Central memory CD4-positive, alpha-beta T cell (primary cell): Measurements from ENCODE around the gene LHX4.

Experiments
- DNase-seq: peaks from one replicate; pipeline ENCODE4 v3.0.0; 2022

LHX4 gene

DNA sequence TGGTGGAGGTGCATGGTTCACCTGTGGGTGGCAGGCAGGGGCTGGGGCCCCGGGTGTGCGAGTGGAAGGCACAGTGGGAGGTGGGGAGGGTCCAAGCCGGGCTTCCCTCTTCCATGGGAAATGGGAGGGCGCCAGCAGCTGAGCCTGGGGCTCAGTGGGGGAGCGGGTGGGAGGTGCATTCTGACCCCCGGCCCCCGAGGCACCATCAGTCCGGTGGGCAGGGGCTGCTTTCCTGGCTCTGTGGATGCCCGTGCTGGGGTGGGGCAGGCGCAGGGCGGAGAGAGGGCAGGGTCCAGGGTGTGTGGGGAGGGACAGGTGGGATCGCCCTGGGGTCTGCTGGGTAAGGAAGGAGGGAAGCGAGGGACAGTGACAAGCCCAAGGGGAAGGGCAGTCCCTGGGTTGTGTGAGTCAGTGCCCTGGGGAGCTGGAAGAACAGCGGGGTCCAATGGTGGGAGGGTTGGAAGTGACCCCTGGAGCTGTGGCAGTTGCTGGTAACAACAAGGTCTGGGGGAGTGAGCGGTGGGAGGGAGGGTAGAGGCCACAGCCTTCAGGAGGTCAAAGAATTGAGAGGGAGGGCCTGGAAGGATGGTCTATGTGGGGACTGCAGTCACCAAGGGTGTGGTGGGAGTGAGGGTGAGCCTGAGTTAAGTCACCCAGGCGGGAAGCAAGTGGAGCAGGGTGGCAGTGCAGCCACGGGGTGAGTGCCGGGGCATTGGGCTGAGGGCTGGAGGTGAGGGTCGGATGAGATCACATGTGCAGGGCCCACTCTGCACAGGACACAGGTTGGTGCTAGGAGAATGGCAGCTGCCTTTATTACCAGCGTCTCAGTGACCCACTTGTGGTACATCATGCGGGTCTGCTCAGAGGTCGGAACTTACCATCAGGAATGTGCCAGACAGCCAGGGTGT is 29.6 kb downstream of the LHX4 start:
- no peak for DNase-seq

- no peak for DNase-seq
Measured at GRCh38 chr1:180260541-180260940, 30.5 kb downstream of the LHX4 start.

- no peak for DNase-seq
Measured at GRCh38 chr1:180261030-180261429, 31.0 kb downstream of the LHX4 start.

GRCh38 chr1:180261524-180262155 is 31.6 kb downstream of the LHX4 start:
- no peak for DNase-seq

GRCh38 chr1:180262628-180263488 is 32.8 kb downstream of the LHX4 start:
- DNase-seq: no peak

- DNase-seq: no peak
Measured at GRCh38 chr1:180264595-180264994, 34.5 kb downstream of the LHX4 start.

DNA sequence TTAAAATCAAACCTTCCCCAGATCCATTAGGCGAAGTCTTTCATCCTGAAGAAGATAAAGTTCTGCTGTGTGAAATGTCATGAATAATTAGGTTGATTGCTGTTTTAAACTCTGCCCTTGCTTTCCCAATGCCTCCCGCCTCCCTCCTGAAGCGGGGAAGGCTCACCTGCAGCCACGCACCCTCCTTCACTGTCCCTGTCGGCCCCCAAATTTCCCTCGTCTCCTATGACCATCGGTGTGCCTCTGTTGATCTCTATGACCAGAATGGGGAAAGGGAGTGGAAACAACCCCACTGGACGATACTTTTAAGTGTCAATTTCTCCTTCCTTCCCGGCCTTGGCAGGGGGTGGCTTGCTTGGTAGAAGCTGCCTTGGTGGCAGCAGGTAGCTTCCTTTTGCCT is 35.1 kb downstream of the LHX4 start:
- DNase-seq: no peak

DNA sequence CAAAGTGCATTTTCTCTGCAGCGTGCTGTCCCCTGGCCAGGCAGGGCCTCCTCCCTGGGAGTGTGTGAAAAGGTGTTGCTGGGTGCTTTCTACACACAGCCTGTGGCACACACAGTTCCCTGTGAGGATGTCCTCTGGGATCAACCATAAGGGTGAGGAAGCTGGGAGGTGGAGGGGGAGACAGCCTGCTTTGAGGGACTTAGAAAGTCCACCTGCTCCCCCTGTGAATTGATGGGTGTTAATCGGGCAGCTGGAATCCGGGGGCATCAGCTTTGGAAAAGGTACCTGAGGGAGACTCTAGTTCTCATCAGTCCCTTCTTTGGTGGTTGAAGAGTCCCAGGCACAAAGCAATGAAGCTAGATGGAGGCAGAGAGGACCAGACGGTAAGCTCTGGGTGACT is 35.8 kb downstream of the LHX4 start:
- DNase-seq: no peak

DNA sequence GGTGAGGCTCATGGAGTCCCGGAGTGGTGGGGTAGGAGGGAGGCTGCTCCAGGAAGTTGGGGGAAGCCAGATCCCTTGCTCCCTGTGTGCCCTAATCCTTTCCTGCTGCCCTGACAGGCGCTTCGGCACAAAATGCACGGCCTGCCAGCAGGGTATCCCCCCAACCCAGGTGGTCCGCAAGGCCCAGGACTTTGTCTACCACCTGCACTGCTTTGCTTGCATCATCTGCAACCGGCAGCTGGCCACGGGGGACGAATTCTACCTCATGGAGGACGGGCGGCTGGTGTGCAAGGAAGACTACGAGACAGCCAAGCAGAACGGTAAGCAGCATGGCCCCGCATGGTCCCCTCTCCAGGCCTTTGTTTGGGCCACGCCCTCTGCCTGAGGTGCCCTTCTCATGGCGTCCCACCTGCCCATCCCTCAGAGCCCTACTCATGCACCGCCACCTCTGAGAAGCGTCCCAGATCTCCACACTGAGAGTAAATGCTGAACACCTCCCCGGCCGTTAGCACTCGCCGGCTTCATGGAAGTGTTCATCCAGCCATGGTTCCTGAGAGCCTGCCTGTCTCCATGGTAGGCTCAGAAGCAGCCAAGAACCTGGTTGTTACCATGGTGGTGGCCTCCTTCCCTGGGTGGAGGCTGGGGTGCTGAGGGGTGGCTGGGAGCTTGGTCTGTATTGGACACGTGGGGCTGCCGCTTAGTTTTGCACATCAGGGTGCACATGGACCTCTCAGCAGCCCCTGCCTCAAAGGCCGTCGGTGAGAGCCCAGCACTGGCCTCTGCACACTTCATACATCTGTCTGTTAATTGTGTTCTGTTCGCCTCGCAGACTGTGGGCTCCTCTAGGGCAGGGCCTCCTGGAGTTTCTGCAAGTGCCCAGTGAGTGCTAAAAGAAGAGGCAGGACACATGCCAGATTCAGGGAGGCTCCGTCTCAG is 36.5 kb downstream of the LHX4 start:
- no peak for DNase-seq

DNA sequence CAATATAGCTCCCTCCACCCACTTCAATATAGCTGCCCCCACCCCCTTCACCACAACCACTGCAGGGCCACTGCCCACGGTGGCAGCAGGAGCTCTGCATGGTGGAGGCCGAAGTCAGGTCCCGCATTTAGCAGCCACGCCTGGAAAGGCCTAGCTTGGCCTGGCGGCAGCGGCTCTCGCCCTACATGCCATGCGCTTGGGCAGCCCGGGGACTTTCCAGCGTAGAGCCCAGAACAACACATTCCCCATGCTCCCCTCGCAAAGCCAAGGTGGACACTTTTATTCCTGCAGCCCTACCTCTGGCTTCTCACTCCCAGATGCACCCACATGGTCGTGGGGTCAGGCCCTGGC is 37.1 kb downstream of the LHX4 start:
- no peak for DNase-seq

DNA sequence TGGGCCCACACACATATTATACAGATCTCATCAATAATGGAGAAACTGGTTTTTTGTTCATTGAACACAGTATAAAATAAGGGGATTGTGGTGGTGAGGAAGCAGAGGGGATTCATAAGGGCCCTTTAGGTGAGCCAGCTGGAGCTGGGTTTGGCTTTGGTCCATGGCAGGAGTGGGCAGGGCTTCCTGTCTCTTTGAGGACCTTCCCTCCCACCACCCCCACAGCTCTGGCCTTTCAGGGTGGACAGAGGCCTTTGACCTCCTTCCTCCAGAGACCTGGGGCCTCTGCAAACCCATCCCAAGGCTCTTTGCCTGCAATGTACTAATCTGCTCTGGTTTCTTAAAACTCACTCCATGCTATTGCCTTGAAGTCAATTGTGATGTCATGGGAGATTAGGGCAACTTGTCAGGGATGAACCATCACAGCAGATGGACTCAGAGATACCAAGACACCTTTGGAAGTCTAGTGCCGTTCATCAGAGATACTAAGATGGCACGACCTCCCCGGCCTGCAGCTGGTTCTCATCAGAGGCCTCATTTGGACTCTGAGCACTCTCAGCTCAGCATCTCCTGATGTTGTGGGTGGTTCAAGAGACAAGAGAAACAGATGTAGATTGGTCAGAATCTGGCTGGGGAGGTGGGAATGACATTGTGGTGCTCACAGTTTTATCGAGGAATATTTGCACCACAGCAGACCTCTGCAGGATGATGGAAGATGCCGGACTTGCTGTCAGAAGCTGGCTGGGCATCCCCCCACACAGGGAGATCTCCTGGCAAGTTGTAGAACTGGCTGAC is 37.9 kb downstream of the LHX4 start:
- no peak for DNase-seq

DNA sequence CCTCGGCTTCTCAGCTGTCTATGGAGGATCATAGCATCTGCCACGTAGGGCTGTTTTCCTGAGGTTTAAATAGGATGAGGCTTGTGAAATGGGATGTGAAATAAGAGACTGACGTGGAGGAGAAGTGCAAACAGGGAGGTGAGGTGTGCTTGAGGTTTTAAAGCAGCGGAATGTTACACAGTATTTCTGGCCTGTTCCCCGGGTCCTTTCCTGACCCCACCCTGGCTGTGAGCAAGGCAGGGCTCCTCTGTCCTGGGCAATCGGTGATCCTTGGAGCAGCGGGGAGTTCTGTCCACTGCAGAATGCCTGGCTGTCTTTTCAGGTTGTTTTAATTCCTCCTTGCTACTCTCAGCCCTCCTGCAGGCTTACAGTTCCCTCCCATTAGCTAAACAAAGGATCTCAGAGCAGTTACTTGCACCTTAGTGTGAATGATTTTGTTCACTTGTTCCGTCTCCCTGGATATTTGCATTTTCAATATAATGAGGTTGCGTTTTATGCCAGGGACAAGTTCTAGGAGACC is 38.6 kb downstream of the LHX4 start:
- no peak for DNase-seq

DNA sequence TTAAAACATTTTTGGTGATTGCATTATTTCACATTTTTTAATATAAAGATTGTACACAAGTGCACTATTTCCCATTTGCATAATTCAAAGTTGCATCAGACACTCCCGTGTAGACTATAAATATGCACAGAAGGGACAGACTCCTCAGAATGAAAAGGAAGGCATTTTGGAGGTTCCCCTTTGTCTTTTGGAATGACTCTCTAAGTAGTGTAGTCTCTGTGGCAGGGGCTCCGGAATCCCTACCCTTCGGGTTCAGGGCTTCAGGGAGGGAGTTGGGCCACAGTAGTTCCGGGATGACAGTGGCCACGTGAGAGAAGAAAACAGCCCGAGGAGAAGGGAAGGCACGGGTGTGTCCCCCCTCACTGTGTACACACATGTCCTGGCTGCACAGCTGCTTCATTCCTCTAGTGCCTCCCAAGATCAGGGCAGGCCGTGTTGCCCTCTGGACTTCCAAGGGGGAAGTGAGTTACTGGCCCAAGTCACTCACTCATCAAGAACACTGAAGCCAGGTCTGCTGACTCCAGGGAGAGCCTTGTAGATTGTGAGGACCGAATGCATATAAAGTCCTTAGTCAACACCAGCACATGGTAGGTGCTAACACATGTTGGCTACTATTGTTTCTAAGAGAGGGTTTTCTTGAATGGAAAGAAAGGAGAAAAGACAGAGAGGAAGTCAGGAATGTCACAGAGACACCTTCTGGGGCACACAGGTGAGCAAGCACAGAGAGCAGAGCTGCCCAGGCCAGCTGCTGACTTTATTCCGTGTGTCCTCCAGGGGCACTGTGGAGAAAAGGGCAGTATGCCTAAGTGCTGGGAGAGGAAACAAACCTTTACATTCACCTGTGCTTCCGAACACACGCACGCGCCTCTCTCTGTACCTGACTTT is 39.8 kb downstream of the LHX4 start:
- DNase-seq: no peak

DNA sequence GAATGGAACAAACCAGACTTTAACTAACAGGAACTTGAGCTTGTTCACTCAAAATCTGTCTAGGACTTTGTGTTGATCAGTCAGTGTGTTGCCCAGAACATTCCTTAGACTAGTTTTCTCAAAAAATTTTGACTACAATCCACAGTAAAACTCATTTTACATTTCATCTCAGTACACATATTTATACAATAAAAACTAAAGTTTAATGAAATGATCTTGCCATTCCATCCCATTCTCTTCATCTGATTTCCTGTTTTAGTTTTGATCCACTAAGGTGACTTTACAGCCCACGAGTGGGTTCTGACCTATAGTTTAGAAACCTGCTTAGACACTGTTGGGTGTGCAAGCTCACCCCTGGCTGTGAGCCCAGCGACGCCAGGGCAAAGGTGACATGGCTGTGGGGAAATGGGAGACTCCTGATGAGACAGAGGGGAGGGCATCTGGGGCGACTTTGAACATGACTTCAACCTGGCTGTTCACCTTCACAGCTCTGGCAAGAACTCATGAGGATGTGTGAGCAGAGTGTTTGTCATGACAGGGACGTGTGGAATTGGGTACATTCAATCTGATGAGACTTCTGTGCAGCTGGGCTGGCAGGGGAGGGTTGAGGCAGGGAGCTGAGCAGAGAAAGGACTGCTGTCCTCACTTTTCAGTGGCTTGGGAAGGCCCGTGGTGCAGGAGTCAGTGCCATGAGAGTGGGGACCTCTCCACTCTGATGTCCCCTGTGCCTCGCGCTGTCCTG is 40.6 kb downstream of the LHX4 start:
- no peak for DNase-seq

GRCh38 chr1:180271272-180272255 is 41.5 kb downstream of the LHX4 start:
- DNase-seq: no peak

- no peak for DNase-seq
Measured at GRCh38 chr1:180272395-180272794, 42.3 kb downstream of the LHX4 start.

DNA sequence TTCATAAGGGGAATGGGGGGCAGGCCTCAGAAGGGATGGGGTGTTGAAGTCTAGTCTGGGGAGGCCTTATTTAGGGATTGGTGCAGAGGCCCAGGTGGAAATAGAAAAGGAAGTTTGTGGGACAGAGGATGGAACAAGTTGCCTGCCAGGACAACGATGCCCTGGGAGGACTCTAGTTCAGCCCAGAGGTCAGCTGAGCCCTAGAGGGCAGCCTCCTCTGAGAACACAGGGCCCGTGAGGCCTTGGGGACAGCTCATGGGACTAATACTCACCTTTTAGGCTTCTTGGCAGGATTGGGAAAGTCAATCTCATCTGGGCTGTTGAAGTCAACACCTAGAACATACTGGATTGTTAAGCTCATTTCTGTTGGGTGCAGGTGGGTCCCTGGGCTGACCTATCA is 43.0 kb downstream of the LHX4 start:
- DNase-seq: no peak

GRCh38 chr1:180274221-180274620 is 44.2 kb downstream of the LHX4 start:
- DNase-seq: no peak
